NT2/D1 (cell line): ENCODE data around the gene GRAMD1C.

Experiments
- DNase-seq: peaks from one replicate; pipeline ENCODE4 v3.0.0-alpha.2; 2011; ENCODE audit warnings: low read depth, low spot score
- H3K27me3 ChIP-seq: 2 replicates; pipeline ENCODE4 v1.6.0; 2011; ENCODE audit warnings: mild to moderate bottlenecking; ENCODE audit not compliant: insufficient read length, insufficient read depth
- H3K36me3 ChIP-seq: 2 replicates; pipeline ENCODE4 v1.6.1; 2011; ENCODE audit warnings: mild to moderate bottlenecking, low read length, mixed read lengths; ENCODE audit not compliant: insufficient read depth, insufficient read length
- H3K4me1 ChIP-seq: 2 replicates; pipeline ENCODE4 v1.5.1; 2011; ENCODE audit not compliant: insufficient read depth, insufficient read length
- H3K4me3 ChIP-seq: 2 replicates; pipeline ENCODE4 v1.5.1; 2011; ENCODE audit warnings: low read depth; ENCODE audit not compliant: insufficient read length
- H3K9ac ChIP-seq: 2 replicates; pipeline ENCODE4 v1.6.0; 2011; ENCODE audit warnings: low read depth; ENCODE audit not compliant: insufficient read length
- H3K9me3 ChIP-seq: 2 replicates; pipeline ENCODE4 v1.5.1; 2011; ENCODE audit warnings: mild to moderate bottlenecking, low read length; ENCODE audit not compliant: insufficient read depth
- SUZ12 ChIP-seq: IDR thresholded peaks from 2 replicates; pipeline ENCODE4 v1.6.1; 2011; ENCODE audit not compliant: insufficient read length, insufficient read depth; ENCODE audit errors: extremely low read depth
- YY1 ChIP-seq: IDR thresholded peaks from 2 replicates; pipeline ENCODE4 v1.6.1; 2011; ENCODE audit not compliant: insufficient read length, insufficient read depth
- ZNF274 ChIP-seq: IDR thresholded peaks from 2 replicates; pipeline ENCODE4 v1.6.1; 2011; ENCODE audit warnings: mild to moderate bottlenecking, low read depth, low read length

The GRAMD1C gene

GRCh38 chr3:113914646-113915045 is 76.1 kb downstream of the GRAMD1C start:
- Histone ChIP-seq H3K9ac (no peak overlapping the region), H3K9me3 (no peaks in the 10 kb centered on the region), H3K36me3 (no peaks in the 10 kb centered on the region), H3K4me1 (no peaks in the 10 kb centered on the region), H3K27me3 (no peaks in the 10 kb centered on the region), H3K4me3 (no peak overlapping the region)
- DNase-seq, result no peak
- TF ChIP-seq YY1, result no peak

- no peak for TF ChIP-seq ZNF274
- TF ChIP-seq SUZ12, result no peak
- no peak for TF ChIP-seq YY1
- no peak overlapping the region for H3K4me3 ChIP-seq
These were observed 89.0 kb downstream of the GRAMD1C start for GRCh38 chr3:113927556-113927955.

GRCh38 chr3:113946831-113947230 is 108.2 kb downstream of the GRAMD1C start:
- TF ChIP-seq YY1 (no peak), ZNF274 (no peak)
- H3K36me3 ChIP-seq, result no peaks in the 10 kb centered on the region
- H3K4me1 ChIP-seq, result no peaks in the 10 kb centered on the region
- no peak for DNase-seq
- H3K27me3 ChIP-seq, result peaks cover 35% of the 10 kb centered on the region
- H3K9ac ChIP-seq, result peak overlapping the region; percentile 79
- H3K4me3 ChIP-seq, result peak overlapping the region; percentile 85
- no peaks in the 10 kb centered on the region for H3K9me3 ChIP-seq

More at GRCh38 chr3:113927556-113927955, 89.0 kb downstream of the GRAMD1C start:
- no peak for DNase-seq
- Histone ChIP-seq H3K9ac (no peak overlapping the region), H3K4me1 (no peaks in the 10 kb centered on the region), H3K36me3 (no peaks in the 10 kb centered on the region), H3K9me3 (0 out of 2 replicates have a peak, but pooled peaks cover 5% of the 10 kb centered on the region), H3K27me3 (no peaks in the 10 kb centered on the region)

GRCh38 chr3:113947372-113948014 is 108.9 kb downstream of the GRAMD1C start, which contains the start of gene ZDHHC23:
Gene ZDHHC23, plus strand, starts transcription at chr3:113948013. Its CDS starts 790 bp downstream, at chr3:113948803.
- Histone ChIP-seq H3K36me3 (no peaks in the 10 kb centered on the region), H3K9ac (peak within 1 kb of the TSS; percentile 84), H3K4me1 (no peaks in the 10 kb centered on the region), H3K4me3 (peak within 1 kb of the TSS; percentile 85), H3K9me3 (no peaks in the 10 kb centered on the region), H3K27me3 (peaks cover 35% of the 10 kb centered on the region)
- DNase-seq, result peak; percentile 18
- TF ChIP-seq ZNF274 (no peak), YY1 (no peak), SUZ12 (no peak)

- Histone ChIP-seq H3K4me3 (peak overlapping the region; percentile 85), H3K27me3 (peaks cover 35% of the 10 kb centered on the region), H3K4me1 (no peaks in the 10 kb centered on the region), H3K36me3 (no peaks in the 10 kb centered on the region), H3K9me3 (no peaks in the 10 kb centered on the region), H3K9ac (peak overlapping the region; percentile 84)
- peak; percentile 15 for DNase-seq
- TF ChIP-seq YY1 (no peak), SUZ12 (no peak), ZNF274 (no peak)
These were observed 109.7 kb downstream of the GRAMD1C start for GRCh38 chr3:113948015-113948917.

- no peaks in the 10 kb centered on the region for H3K4me1 ChIP-seq
- H3K9ac ChIP-seq, result no peak overlapping the region
- H3K27me3 ChIP-seq, result peaks cover 21% of the 10 kb centered on the region
- no peak overlapping the region for H3K4me3 ChIP-seq
- TF ChIP-seq YY1 (no peak), ZNF274 (no peak), SUZ12 (no peak)
- no peaks in the 10 kb centered on the region for H3K9me3 ChIP-seq
- no peaks in the 10 kb centered on the region for H3K36me3 ChIP-seq
- no peak for DNase-seq
These were observed 114.3 kb downstream of the GRAMD1C start for GRCh38 chr3:113952921-113953320.

GRCh38 chr3:113953677-113954076 is 115.1 kb downstream of the GRAMD1C start:
- Histone ChIP-seq H3K36me3 (no peaks in the 10 kb centered on the region), H3K4me1 (no peaks in the 10 kb centered on the region), H3K9me3 (no peaks in the 10 kb centered on the region), H3K27me3 (peaks cover 14% of the 10 kb centered on the region), H3K4me3 (no peak overlapping the region), H3K9ac (no peak overlapping the region)
- no peak for TF ChIP-seq SUZ12
- TF ChIP-seq YY1, result no peak
- TF ChIP-seq ZNF274, result no peak
- DNase-seq, result no peak
